Dermis blood vessel endothelial cell (primary cell): Measurements from ENCODE around the gene PCDHGA1. TPM values are rescaled to one million over a fixed set of nuclear protein-coding genes. Genes with fewer than 3 reads are reported as not detected.

Experiments
- DNase-seq: peaks from one replicate; pipeline ENCODE4 v3.0.0; 2010
- total RNA-seq: library from RNA; depleted of rRNA; stranded (reverse); fragments of >200 nt; gene quantifications from 2 replicates; pipeline ENCODE4 v1.2.3, GENCODE V29; 2014

The PCDHGA1 gene
- total RNA-seq, 1 donor from 2014 or later, result 0.34 TPM

DNA sequence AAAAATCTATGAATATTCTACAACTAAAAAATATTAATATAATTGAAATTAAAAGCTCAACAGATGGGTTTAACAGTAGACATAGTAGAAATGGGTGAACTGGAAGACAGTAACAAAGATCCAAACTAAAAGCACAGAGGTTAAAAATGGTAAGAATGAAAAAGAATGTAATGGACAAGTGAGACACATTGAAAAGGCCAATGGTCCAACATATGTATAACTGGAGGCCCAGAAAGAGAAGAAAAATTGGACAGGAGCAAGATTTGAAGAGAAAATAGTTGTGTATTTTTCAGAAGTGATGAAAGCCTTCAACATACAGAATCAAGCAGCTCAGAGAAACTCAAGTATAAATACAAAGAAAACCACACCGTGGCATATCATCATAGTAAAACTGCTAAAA lies 217.2 kb downstream of the PCDHGA1 start:
- peak; percentile 56 for DNase-seq

DNA sequence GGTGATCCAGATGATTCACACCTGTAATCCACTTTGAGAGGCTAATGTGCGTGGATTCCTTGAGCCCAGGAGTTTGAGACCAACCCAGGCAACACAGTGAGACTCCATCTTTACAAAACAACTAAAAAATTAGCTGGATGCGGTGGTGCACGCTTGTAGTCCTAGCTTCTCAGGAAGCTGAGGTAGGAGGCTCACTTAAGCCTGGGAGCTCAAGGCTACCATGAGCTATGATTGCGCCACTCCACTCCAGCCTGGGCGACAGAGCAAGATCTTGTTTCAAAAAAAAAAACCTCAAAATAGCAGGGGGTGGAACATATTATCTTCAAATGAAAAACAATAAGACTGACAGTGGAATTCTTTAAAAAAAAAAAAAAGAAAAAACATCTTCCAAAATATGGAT lies 217.6 kb downstream of the PCDHGA1 start:
- no peak for DNase-seq

DNA sequence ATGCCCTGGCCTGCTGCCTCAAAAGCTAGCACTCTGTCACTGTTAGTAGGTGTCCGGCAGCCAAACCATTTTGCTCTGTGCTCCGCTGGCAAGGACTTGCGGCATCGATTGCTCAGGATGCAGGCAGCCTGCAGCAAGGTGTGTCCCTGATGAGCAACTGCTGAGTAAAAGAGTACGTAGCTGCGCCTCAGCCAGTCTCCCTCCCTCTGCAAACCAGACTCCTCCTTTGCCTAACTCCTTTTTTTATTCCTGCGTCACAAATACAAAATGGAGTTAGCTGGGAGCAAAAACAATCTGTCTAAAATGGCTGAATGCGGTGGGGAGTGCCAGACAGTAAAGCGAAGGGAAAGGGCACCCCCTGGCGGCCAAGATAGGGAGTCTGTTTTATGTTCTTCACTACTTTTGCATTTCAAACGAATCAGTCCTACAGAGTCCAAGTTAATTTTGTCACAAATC lies 227.4 kb downstream of the PCDHGA1 start:
- peak; percentile 97 for DNase-seq

DNA sequence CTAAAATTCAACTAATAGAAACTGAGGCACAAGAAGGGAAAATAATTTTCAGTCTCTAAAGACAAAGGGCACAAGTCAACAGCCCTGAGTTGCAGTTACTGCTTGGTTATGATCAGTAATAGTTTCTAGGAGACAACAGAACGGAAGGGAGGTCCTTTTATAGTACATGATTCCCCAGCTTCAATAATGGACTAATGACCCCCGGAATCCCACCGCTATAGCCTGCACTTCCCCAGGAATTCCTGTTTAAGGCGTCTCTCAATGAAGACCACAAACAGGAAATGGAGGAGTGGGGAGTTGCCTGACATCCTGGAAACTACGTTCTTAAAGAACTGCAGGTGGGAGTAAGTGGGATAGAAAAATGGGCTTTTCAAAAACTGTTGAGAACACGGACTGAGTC lies 227.8 kb downstream of the PCDHGA1 start:
- DNase-seq, result peak; percentile 72

DNA sequence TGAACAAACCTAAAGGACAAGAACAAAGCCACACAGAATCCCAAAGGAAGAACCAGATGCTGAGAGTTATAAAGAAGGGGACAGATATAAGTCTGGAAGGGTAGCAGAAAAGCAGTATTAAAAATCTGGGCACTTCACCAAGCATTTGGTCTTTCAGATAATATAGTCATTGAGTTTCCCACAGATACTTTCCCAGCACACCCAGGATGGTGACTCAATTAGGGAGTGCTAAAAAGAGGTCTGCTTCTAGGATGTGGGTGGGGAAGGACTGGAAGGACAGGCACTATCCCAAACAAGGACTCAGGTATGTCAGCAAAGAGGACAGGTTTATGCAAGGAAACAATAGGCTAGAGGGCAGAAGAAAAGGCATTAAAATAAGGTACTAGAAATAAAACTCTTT lies 229.1 kb downstream of the PCDHGA1 start:
- peak; percentile 15 for DNase-seq

DNA sequence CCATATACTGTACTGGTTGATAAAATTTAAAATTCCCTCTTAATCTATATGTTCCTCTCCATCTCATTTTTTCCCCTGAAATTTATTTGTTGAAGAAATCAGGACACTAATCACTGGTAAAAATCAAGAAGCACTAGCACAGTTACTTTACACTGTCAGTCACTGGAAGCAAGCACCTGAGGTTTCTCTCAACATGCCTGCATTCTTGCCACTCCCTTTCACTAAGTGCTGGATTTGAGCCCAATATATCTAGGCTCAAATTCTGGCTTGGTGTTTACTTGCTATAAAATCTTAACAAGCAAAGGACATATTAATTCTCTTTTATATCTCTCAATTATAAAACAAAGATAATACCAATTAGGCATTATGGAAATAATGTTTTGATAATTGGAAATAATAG lies 229.8 kb downstream of the PCDHGA1 start:
- DNase-seq, result peak; percentile 58

DNA sequence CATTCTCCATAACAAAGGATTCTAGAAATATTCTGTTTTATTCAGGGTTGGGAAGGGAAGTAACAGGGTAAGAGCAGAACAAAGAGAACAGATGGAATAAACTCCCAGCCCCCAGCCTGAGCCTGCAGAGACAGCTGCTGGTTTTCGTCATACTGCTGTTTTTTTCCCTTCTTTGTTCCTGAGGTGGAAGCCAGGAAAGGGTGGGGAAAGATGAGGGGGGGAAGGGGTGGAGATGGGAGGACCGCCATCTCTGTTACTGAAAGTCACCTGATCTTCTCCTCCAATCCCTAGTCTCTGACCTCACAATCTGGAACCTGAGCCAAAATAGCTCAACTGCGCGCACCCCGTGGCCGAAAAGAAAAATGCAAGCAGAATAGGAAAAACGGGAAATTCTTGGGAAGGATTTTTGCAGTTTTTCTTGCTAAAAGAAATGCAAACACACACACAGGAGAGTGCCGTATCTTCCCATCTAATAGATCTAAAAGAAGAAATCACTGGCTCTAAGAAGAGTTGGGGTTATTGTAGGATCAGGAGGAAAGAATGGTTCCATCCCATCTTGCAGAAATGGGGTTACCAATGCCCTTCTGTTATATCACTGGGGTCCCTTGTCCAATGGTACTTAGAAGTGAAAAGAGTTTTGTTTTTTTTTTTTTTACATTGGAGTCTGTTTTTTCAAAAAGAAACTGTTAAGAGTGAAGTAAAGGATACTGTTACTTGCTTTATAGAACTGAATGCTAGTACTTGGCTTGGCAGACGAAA lies 230.6 kb downstream of the PCDHGA1 start:
- DNase-seq, result peak; percentile 99

Other genes starting within 250 kb of the PCDHGA1 start
- 0.88 and 1.4 TPM in 2 replicates for gene PCDHB2, start 235.9 kb upstream of the PCDHGA1 start, total RNA-seq
- gene PCDHB3, start 230.0 kb upstream of the PCDHGA1 start, total RNA-seq, result 0.51 TPM in 2 replicates
- gene PCDHB4, start 208.7 kb upstream of the PCDHGA1 start, total RNA-seq, result 0.17 and 0.19 TPM in 2 replicates
- gene PCDHB5, start 195.3 kb upstream of the PCDHGA1 start, total RNA-seq, result 1.2 and 1.7 TPM in 2 replicates
- 0.05 and 0.17 TPM in 2 replicates for gene PCDHB6, start 180.5 kb upstream of the PCDHGA1 start, total RNA-seq
- gene PCDHB7, start 157.9 kb upstream of the PCDHGA1 start, total RNA-seq, result 0.68 and 0.74 TPM in 2 replicates
- 0.14 and 0.34 TPM in 2 replicates for gene PCDHB8, start 152.7 kb upstream of the PCDHGA1 start, total RNA-seq
- 0.17 and 0.23 TPM in 2 replicates for gene PCDHB16, start 148.1 kb upstream of the PCDHGA1 start, total RNA-seq
- 0.14 and 0.17 TPM in 2 replicates for gene PCDHB9, start 143.4 kb upstream of the PCDHGA1 start, total RNA-seq
- gene PCDHB10, start 138.2 kb upstream of the PCDHGA1 start, total RNA-seq, result 0.51 and 0.70 TPM in 2 replicates
- gene PCDHB11, start 130.9 kb upstream of the PCDHGA1 start, total RNA-seq, result 0.17 and 0.19 TPM in 2 replicates
- 0.47 and 0.68 TPM in 2 replicates for gene PCDHB12, start 121.8 kb upstream of the PCDHGA1 start, total RNA-seq
- gene PCDHB13, start 116.6 kb upstream of the PCDHGA1 start, total RNA-seq, result 1.4 TPM in 2 replicates
- 0.98 and 1.0 TPM in 2 replicates for gene PCDHB14, start 107.2 kb upstream of the PCDHGA1 start, total RNA-seq
- 0.65 and 1.0 TPM in 2 replicates for gene PCDHB15, start 85.1 kb upstream of the PCDHGA1 start, total RNA-seq
- gene SLC25A2, start 26.5 kb upstream of the PCDHGA1 start, total RNA-seq, result 0.09 and 0.34 TPM in 2 replicates
- 60.6 and 78.3 TPM in 2 replicates for gene TAF7, start 9.7 kb upstream of the PCDHGA1 start, total RNA-seq
- 1.4 TPM in 2 replicates for gene PCDHGA2, start 8.2 kb downstream of the PCDHGA1 start, total RNA-seq
- 0.70 and 1.2 TPM in 2 replicates for gene PCDHGA3, start 13.3 kb downstream of the PCDHGA1 start, total RNA-seq
- gene PCDHGB1, start 19.6 kb downstream of the PCDHGA1 start, total RNA-seq, result 1.4 and 1.5 TPM in 2 replicates
- 2.2 and 3.4 TPM in 2 replicates for gene PCDHGA4, start 24.5 kb downstream of the PCDHGA1 start, total RNA-seq
- 0.51 and 1.7 TPM in 2 replicates for gene PCDHGB2, start 29.5 kb downstream of the PCDHGA1 start, total RNA-seq
- 0.74 and 0.85 TPM in 2 replicates for gene PCDHGA5, start 33.6 kb downstream of the PCDHGA1 start, total RNA-seq
- gene PCDHGB3, start 39.7 kb downstream of the PCDHGA1 start, total RNA-seq, result 3.6 and 3.7 TPM in 2 replicates
- 2.2 TPM in 2 replicates for gene PCDHGA6, start 43.4 kb downstream of the PCDHGA1 start, total RNA-seq
- gene PCDHGA7, start 52.2 kb downstream of the PCDHGA1 start, total RNA-seq, result 1.0 and 1.3 TPM in 2 replicates
- gene PCDHGB4, start 57.2 kb downstream of the PCDHGA1 start, total RNA-seq, result 11.3 and 14.5 TPM in 2 replicates
- 0.74 and 1.4 TPM in 2 replicates for gene PCDHGA8, start 62.1 kb downstream of the PCDHGA1 start, total RNA-seq
- gene PCDHGB5, start 67.4 kb downstream of the PCDHGA1 start, total RNA-seq, result 11.9 and 16.7 TPM in 2 replicates
- 2.9 and 3.6 TPM in 2 replicates for gene PCDHGA9, start 72.3 kb downstream of the PCDHGA1 start, total RNA-seq
- gene PCDHGB6, start 77.5 kb downstream of the PCDHGA1 start, total RNA-seq, result 2.9 and 3.7 TPM in 2 replicates
- gene PCDHGA10, start 82.5 kb downstream of the PCDHGA1 start, total RNA-seq, result 4.7 and 6.0 TPM in 2 replicates
- 10.2 and 11.9 TPM in 2 replicates for gene PCDHGB7, start 87.2 kb downstream of the PCDHGA1 start, total RNA-seq
- gene PCDHGA11, start 90.5 kb downstream of the PCDHGA1 start, total RNA-seq, result 6.8 and 10.6 TPM in 2 replicates
- 4.1 and 4.6 TPM in 2 replicates for gene PCDHGA12, start 100.0 kb downstream of the PCDHGA1 start, total RNA-seq
- gene PCDHGC3, start 145.5 kb downstream of the PCDHGA1 start, total RNA-seq, result 19.4 and 25.1 TPM in 2 replicates
- gene PCDHGC4, start 154.5 kb downstream of the PCDHGA1 start, total RNA-seq, result 1.2 and 1.5 TPM in 2 replicates
- 0.56 and 1.5 TPM in 2 replicates for gene PCDHGC5, start 158.6 kb downstream of the PCDHGA1 start, total RNA-seq